ENCODE results near the gene FARS2.

DNA sequence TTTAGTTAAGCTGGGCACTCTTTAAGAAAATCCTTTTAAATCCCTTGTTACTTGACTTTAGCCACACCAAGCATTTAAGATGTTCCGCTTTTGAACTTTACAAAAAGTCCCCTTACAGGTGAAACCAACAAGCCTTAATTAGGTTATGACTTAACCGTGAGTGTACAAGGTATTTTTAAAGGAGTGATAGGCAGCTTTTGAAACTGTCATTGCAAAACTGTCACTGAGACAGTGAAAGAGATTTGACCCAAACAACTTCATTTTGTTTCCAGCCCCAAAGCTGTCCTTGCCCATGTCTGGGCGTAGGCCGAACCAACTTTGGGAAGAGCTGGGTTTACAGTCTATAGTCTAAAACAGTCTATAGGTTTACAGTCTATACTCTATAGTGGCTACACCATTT is 305.4 kb downstream of the FARS2 start:
- no peak for TF ChIP-seq CTCF (IDR thresholded peaks at IDR 0.05)
- no peak for TF ChIP-seq POLR2A (IDR thresholded peaks at IDR 0.05)
- no peak for TF ChIP-seq EP300 (IDR thresholded peaks at IDR 0.05)
